WI38 (cell line): ENCODE measurements around the gene PEMT.

Experiments used
- H3K4me3 ChIP-seq: 2 replicates; pipeline ENCODE4 v1.5.1; 2011; ENCODE audit warnings: low read depth, mild to moderate bottlenecking, control low read depth, low read length
- TF ChIP-seq, protein P1 (sequence below): IDR thresholded peaks from 2 replicates; pipeline ENCODE4 v1.5.1; 2012; ENCODE audit warnings: low read depth, mild to moderate bottlenecking, control low read depth, low read length

Gene PEMT

DNA sequence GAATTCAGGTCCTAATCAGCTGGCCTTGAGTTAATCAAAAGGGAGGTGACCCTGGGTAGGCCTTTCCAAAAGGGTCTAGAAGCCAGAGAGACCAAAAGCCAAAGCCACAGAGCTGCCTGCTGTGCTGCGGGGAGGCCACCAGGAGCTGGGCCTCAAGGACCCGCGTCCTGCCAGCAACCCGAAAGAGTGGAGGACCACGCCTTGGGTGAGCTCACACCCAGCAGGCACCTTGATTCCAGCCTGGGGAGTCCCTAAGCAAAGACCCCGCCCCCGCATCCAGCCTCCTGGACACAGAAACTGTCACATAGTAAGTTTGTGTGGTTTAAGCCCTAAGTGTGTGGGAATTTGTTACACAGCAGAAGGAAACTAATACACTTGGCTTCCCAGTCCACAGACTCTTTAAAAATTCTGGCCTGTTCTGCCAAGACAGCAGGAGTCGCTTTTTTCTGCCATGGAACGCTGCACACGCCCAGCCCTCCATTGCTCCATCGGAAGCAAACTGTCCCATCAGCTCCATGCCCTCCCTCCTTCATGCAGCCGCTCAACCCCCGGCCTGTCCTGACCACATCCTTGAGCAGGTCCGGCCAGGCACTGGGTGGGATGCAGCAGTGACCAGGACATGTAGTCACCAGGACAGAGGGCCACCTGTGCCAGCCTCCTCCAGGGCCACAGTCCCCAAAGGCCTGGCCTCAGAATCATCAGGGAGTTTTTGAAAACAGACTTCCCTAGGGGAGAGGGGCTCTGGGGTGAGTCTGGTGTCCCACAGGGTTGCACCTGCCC is 74.4 kb downstream of the PEMT start:
- H3K4me3 ChIP-seq: no peak overlapping the region
- TF ChIP-seq, protein P1, sequence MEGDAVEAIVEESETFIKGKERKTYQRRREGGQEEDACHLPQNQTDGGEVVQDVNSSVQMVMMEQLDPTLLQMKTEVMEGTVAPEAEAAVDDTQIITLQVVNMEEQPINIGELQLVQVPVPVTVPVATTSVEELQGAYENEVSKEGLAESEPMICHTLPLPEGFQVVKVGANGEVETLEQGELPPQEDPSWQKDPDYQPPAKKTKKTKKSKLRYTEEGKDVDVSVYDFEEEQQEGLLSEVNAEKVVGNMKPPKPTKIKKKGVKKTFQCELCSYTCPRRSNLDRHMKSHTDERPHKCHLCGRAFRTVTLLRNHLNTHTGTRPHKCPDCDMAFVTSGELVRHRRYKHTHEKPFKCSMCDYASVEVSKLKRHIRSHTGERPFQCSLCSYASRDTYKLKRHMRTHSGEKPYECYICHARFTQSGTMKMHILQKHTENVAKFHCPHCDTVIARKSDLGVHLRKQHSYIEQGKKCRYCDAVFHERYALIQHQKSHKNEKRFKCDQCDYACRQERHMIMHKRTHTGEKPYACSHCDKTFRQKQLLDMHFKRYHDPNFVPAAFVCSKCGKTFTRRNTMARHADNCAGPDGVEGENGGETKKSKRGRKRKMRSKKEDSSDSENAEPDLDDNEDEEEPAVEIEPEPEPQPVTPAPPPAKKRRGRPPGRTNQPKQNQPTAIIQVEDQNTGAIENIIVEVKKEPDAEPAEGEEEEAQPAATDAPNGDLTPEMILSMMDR: no peak

DNA sequence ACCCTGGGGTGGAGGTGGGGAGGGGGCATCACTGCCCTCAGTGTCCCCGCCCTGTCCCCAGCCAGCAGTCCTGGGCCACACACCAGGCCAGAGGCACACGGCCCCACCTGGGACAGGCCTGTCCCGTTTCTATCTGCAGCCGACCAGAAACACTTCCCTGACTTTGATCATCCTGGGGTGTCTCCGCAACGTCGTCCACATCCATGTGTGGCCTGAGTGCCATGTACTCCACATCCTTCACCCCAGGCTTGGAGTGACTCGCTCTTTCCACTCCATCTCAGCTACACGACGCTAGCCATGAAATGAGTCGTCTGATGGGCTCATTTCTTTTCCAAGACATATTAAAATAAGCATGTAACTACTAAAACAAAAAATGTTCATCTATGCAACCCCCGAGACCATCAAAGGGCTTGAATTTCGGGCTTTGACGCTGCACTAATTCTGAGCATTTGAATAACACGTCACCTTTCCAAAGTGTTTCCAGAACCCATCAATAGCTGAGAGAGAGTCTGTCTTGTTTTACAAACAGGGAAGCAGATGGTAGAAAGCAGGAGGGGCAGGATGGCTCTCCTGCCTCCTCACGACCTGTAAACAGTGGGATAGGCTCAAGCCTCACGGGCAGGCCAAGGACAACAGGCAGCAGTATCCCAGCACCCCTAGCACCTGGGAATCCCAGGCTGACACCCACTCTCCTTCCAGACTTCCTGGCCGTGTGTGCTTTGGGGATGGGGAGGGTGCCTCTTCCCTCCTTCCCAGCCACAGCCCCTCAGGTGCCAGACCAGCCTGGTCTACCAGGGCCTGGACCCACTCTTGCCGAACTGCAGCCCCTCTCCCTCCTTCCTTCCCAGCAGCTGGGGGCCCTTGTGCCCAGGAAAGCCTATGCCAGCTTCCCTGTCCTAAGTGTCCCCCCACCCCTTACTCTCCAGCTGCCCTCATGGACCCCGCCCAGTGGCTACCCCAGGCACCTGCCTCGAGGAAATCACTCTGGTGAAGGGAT is 75.3 kb downstream of the PEMT start:
- TF ChIP-seq, protein P1: no peak
- no peak overlapping the region for H3K4me3 ChIP-seq

DNA sequence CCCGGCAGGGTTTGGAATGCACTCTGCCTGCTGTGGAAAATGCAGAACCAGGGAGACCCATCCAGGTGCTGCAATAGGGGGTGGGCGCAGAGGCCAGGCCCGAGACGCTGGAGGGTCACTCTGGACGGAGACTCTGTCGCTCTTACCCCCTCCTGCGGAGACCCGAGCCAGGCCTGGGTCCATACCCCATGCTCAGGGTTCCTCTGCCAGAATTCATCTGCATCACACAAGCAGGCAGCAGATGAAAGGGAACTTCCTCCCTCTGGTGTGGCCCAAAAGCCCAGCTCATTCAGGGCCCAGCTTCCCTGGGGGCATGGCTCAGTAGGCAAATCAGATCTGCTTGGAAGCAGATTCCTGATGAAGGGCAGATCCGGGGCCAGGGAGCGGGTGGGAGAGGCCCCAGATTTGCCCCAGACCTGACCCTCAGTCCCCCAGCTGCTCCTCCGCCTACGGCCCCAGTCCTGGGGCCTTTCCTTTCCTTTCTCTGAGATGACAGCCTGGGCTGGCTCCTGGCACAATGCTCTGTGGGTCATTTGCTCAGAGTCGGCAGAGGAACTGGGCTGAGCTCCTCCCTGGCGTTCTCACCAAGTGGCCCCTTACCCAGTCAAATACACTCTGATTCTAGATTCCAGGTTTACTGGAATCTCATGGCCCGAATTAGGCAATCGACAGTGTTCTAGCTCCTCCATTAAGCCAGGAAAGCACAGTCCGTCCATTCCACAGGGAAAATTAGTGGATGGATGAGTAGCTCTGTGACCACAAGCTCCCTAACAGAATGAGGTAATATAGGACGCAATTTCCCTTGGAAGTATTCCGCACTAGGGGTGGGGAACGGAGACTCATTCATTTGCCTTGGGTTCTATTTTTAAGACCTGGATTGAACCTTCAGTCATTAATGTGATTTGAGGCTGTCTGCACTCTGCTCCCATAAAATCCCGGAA is 76.2 kb downstream of the PEMT start:
- no peak overlapping the region for H3K4me3 ChIP-seq
- TF ChIP-seq, protein P1: no peak

DNA sequence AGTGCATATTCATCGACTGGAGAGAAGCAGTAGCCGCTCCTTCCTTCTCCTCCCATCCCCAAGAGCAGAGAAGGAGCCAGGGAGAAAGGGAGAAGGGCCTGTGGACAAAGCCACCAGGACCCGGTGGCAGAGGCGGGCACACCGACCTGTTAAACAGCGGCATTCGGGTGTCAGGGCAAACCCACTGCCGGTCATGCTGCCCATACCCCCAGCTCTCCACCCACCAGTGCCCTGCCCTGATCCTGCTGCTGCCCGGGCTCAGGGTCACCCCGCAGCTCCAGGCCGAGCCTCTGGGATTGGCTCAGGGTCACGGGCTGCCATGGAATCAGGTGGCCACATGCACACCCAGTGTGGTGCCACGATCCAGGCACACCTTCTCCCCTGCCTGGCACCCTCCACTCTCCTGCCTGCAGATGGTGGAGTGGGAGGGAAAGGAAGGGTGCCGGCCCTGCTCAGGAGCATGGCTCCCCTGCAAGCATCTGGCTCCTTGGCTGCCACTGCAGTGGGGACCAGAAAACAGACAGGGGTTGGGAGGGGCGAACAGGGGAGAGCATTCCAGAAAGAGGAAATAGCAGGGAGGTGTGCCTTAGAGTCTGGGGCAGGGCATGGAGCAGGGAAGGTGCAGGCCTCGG is 77.0 kb downstream of the PEMT start:
- no peak overlapping the region for H3K4me3 ChIP-seq
- TF ChIP-seq, protein P1: no peak

DNA sequence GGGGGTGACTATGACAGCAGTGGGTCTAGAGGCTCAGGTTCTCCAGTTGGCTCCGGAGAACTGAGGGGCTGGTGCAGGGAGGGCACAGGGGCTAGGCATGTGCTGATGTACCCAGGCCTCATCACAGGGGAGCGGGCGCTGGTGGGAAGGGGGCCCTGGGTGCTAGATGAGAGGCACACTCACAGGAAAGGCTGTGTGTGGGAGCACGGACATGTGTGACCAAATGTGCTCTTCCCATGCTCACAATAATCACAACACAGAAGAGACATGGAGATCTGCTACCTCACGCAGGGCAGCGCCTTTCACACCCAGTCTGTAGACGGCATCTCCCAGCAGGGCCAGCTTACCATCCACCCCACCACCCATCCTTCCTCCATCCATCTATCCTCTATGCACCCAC is 77.9 kb downstream of the PEMT start:
- no peak overlapping the region for H3K4me3 ChIP-seq
- TF ChIP-seq, protein P1: no peak

DNA sequence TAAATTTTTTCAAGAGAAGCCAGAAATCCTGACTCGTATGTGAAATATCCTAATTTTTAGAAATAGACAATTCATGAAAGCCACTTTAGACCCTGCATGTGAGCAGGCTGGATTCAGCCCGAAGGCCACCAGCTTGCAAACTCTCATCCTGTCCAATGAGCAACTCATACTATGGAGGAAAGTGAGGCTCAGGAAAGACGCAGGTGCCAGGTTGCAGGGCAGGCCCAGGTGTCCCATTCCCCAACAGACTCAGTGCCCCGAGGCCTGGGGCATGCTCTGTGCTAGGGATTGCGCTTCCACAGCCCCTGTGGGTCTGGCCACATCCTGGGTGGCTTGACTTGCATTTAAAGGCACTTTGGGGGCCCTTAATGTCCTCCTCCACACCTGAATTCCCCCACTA is 78.6 kb downstream of the PEMT start:
- TF ChIP-seq, protein P1: no peak
- no peak overlapping the region for H3K4me3 ChIP-seq
